K562 (cell line): Measurements from ENCODE around the gene EXOC4. TPM values are rescaled to one million over a fixed set of nuclear protein-coding genes. Genes with fewer than 3 reads are reported as not detected.
A peak's percentile ranks its signal among the peaks of the same experiment; 100 is the strongest.

Experiments used
- ATAC-seq: fragments of 200-7000 bp; cut with Tn5 transposase; 3 replicates; pipeline ENCODE4 v1.9.1; 2020; ENCODE audit warnings: moderate library complexity
- BruUV-seq: library from RNA; stranded (reverse); fragments of 400-500 nt; replicated peaks from 2 replicates; lab custom pipeline; 2021; lab: Mats Ljungman, UMichigan
- CTCF ChIA-PET: fragments of 300-600 bp; formaldehyde crosslinking; extraction: SDS; loops from one replicate; lab custom pipeline; 2021; ENCODE audit warnings: low intra/inter-chr PET ratio; lab: Yijun Ruan, JAX
- POLR2A ChIA-PET: fragments of 300-600, 350-650 bp; sonication (Branson Sonifier 250); formaldehyde crosslinking; extraction: SDS; loops from one replicate; lab custom pipeline; 2021; ENCODE audit warnings: antibody characterized with exemption, inconsistent platforms; lab: Yijun Ruan, JAX
- DNase-seq, 4 experiments: peaks; one replicate each; pipeline versions ENCODE4 v3.0.0 to v3.0.0-alpha.2; 2011 to 2018; ENCODE audit warnings: low spot score in 3 of 4, mixed read lengths in 3 of 4; ENCODE audit errors: extremely low read depth in 1 of 4
- FAIRE-seq: peaks from 2 replicates; lab custom pipeline; 2011; peaks lifted over from hg19 to GRCh38; lab: Jason Lieb, UNC
- H2AFZ ChIP-seq: 2 replicates; pipeline ENCODE4 v1.6.0; 2011; ENCODE audit warnings: low read depth, low read length, control low read depth, inconsistent platforms
- H3K27ac ChIP-seq: fragments of 200-600 bp; 3 replicates; pipeline ENCODE4 v1.8.0; 2011; ENCODE audit warnings: low read depth, mild to moderate bottlenecking, control low read depth, inconsistent platforms, low read length, moderate library complexity, mixed read lengths; ENCODE audit errors: extremely low read depth
- H3K27me3 ChIP-seq, 2 experiments: fragments of 300-600 bp in 1 of 2; 2 replicates in 1 of 2; 3 replicates in 1 of 2; pipeline versions ENCODE4 v1.6.0 to v1.8.0; 2011; ENCODE audit warnings: inconsistent platforms in 2 of 2, low read length in 2 of 2, mild to moderate bottlenecking in 1 of 2, mixed read lengths in 1 of 2, moderate library complexity in 1 of 2; ENCODE audit not compliant: control insufficient read depth in 2 of 2, insufficient read depth in 2 of 2
- H3K36me3 ChIP-seq: fragments of 300-600 bp; 3 replicates; pipeline ENCODE4 v1.8.0; 2011; ENCODE audit warnings: mild to moderate bottlenecking, low read length, inconsistent platforms; ENCODE audit not compliant: control insufficient read depth, insufficient read depth
- H3K4me1 ChIP-seq, 2 experiments: fragments of 200-600 bp in 1 of 2; replicated peaks in 1 of 2; 2 replicates in 1 of 2; 3 replicates in 1 of 2; pipeline versions ENCODE4 v1.5.1 to v1.8.0; 2011; ENCODE audit warnings: inconsistent platforms in 2 of 2, low read length in 2 of 2, mild to moderate bottlenecking in 1 of 2, mixed read lengths in 1 of 2, moderate library complexity in 1 of 2; ENCODE audit not compliant: control insufficient read depth in 2 of 2, insufficient read depth in 2 of 2
- H3K4me2 ChIP-seq: 2 replicates; pipeline ENCODE4 v1.6.1; 2011; ENCODE audit warnings: low read length, control low read depth, inconsistent platforms, mixed read lengths; ENCODE audit not compliant: insufficient read depth
- H3K4me3 ChIP-seq: fragments of 200-600 bp; sonication (generic), shearing (Covaris generic); 2 replicates; pipeline ENCODE4 v1.5.1; 2016; ENCODE audit warnings: control low read depth, inconsistent platforms
- H3K79me2 ChIP-seq: fragments of 200-600 bp; 3 replicates; pipeline ENCODE4 v1.8.0; 2011; ENCODE audit warnings: low read length, inconsistent platforms; ENCODE audit not compliant: control insufficient read depth, insufficient read depth
- H3K9ac ChIP-seq, 2 experiments: 2 replicates each; pipeline versions ENCODE4 v1.6.0 to v1.6.1; 2011; ENCODE audit warnings: low read depth in 2 of 2, low read length in 2 of 2, control low read depth in 1 of 2, inconsistent platforms in 1 of 2, mild to moderate bottlenecking in 1 of 2, mixed read lengths in 1 of 2; ENCODE audit not compliant: insufficient read depth in 1 of 2
- H3K9me1 ChIP-seq: one replicate; pipeline ENCODE4 v1.6.0; 2011; ENCODE audit warnings: inconsistent platforms, mild to moderate bottlenecking, low read length, moderate library complexity; ENCODE audit not compliant: control insufficient read depth, insufficient read depth
- H3K9me3 ChIP-seq: replicated peaks from 2 replicates; pipeline ENCODE4 v1.5.1; 2011; ENCODE audit warnings: low read depth, low read length, inconsistent platforms; ENCODE audit not compliant: control insufficient read depth, insufficient read depth
- H4K20me1 ChIP-seq: replicated peaks from 2 replicates; pipeline ENCODE4 v1.6.1; 2011; ENCODE audit warnings: low read length, inconsistent platforms, mixed read lengths; ENCODE audit not compliant: control insufficient read depth, insufficient read depth
- C11orf30 ChIP-seq: fragments of 450-650 bp; IDR thresholded peaks from 2 replicates; pipeline ENCODE4 v1.6.1; 2016; ENCODE audit warnings: low read depth, mild to moderate bottlenecking
- FOXP1 ChIP-seq: sonication (generic); formaldehyde crosslinking; IDR thresholded peaks from 2 replicates; pipeline ENCODE4 v1.8.0; 2022; ENCODE audit warnings: mild to moderate bottlenecking, missing genetic modification reagents
- HNRNPLL ChIP-seq: fragments of 200-400 bp; formaldehyde crosslinking; IDR thresholded peaks from 2 replicates; pipeline ENCODE4 v1.6.1; 2017; ENCODE audit warnings: low read length, low read depth, mild to moderate bottlenecking; ENCODE audit not compliant: poor library complexity, severe bottlenecking
- MCM2 ChIP-seq: fragments of 450-650 bp; IDR thresholded peaks from 2 replicates; pipeline ENCODE4 v1.6.1; 2017; ENCODE audit warnings: low read depth, mild to moderate bottlenecking
- POU5F1 ChIP-seq: fragments of 150-350 bp; IDR thresholded peaks from 2 replicates; pipeline ENCODE4 v1.6.1; 2014; ENCODE audit warnings: borderline replicate concordance, low read length, low read depth, mild to moderate bottlenecking; ENCODE audit not compliant: partially characterized antibody
- ZNF316 ChIP-seq: fragments of 450-650 bp; IDR thresholded peaks from 2 replicates; pipeline ENCODE4 v1.6.1; 2016
- ZNF431 ChIP-seq: sonication (generic); formaldehyde crosslinking; IDR thresholded peaks from 2 replicates; pipeline ENCODE4 v1.8.0; 2022; ENCODE audit warnings: mild to moderate bottlenecking, missing genetic modification reagents
- ZNF511 ChIP-seq: sonication (generic); formaldehyde crosslinking; IDR thresholded peaks from 2 replicates; pipeline ENCODE4 v1.8.0; 2022; ENCODE audit warnings: mild to moderate bottlenecking, missing genetic modification reagents
- ZNF785 ChIP-seq: fragments of 250-450 bp; sonication (Bioruptor Pico); IDR thresholded peaks from 2 replicates; pipeline ENCODE4 v1.4.0; 2020; ENCODE audit warnings: mild to moderate bottlenecking
- WGBS: fragments of 100-300 bp; shearing (Covaris generic); methylation state at CpG from one replicate; pipeline ENCODE4 v1.1.6; 2016; ENCODE audit warnings: low coverage, mixed read lengths; ENCODE audit not compliant: insufficient coverage; ENCODE audit errors: missing lambda C conversion rate; 5-methylcytosine and 5-hydroxymethylcytosine counted together
- in situ Hi-C: fragments of 300-500 bp; cut with MboI; formaldehyde crosslinking; loops from 4 replicates; pipeline ENCODE4 v1.15.0; 2018; ENCODE audit warnings: inconsistent platforms, mixed read lengths
- intact Hi-C: fragments of 100-400 bp; cut with micrococcal nuclease; formaldehyde crosslinking; loops from 2 replicates; pipeline ENCODE4 v1.14.2; 2022
- polyA plus RNA-seq, 8 experiments: library from polyadenylated mRNA; depleted of rRNA in 4 of 8; stranded (reverse) in 5 of 8; unstranded in 3 of 8; fragments of >200 nt; fragmentation: Nextera tagmentation in 2 of 8; fragmentation: Illumina TruSeq in 1 of 8; extraction: Ambion mirVana in 2 of 8; extraction: Trizol in 1 of 8; gene quantifications; 2 replicates each; pipeline versions ENCODE4 v1.2.1 to v1.2.3, GENCODE V29; 2011 to 2014; ENCODE audit warnings: inconsistent platforms in 1 of 8, missing spikeins in 1 of 8
- total RNA-seq, 7 experiments: library from RNA; depleted of rRNA in 6 of 7; stranded (reverse); fragments of >200 nt in 6 of 7; fragmentation: Illumina TruSeq in 2 of 7; extraction: Trizol in 2 of 7; gene quantifications; 2 replicates each; pipeline versions ENCODE4 v1.2.1 to v1.2.3, GENCODE V29; 2011 to 2021; ENCODE audit warnings: low replicate concordance in 1 of 7

EXOC4 gene
- total and polyA plus RNA-seq, 9 of the 15 experiments (the other 6 are each of a cell fraction or from before 2014, with no cell fraction given), result 18.5 to 73.1 (median 46.6) TPM

GRCh38 chr7:133561396-133561795, 308.5 kb downstream of the EXOC4 start (continued):
- TF ChIP-seq ZNF511 (CRISPR knock-in tag), result no peak
- no peak for TF ChIP-seq MCM2
- no peak for TF ChIP-seq POU5F1
- no peak for TF ChIP-seq ZNF431 (CRISPR knock-in tag)

- Histone ChIP-seq H3K4me2 (no peak overlapping the region), H3K4me3 (no peak overlapping the region), H3K4me1 (no peaks in the 10 kb centered on the region), H3K9me3 (no peaks in the 10 kb centered on the region), H4K20me1 (no peaks in the 10 kb centered on the region), H3K36me3 (no peaks in the 10 kb centered on the region), H3K9ac (no peak overlapping the region), H3K27me3 (no peaks in the 10 kb centered on the region), H3K27ac (no peak overlapping the region), H3K79me2 (no peaks in the 10 kb centered on the region), H3K9me1 (no peaks in the 10 kb centered on the region), H2AFZ (no peak overlapping the region)
- in situ Hi-C loops, result no loop called here
- no peak for ATAC-seq
- ChIA-PET CTCF (no interaction called here), POLR2A (no interaction called here)
- no peak for DNase-seq
- intact Hi-C loops, result no loop called here
- WGBS, result 67% methylated on average over 4 of the region's 4 CpGs
- FAIRE-seq, result no peak
- TF ChIP-seq ZNF316 (peak; percentile 52; the same call in 1 of the 2 replicates), C11orf30 (peak; percentile 24; the same call in 1 of the 2 replicates), HNRNPLL (no peak), ZNF785 (CRISPR knock-in tag) (no peak), FOXP1 (CRISPR knock-in tag) (no peak)
- BruUV-seq, result no TSS peak
Observed at GRCh38 chr7:133562621-133563020, 309.7 kb downstream of the EXOC4 start.
